Activated B cell treated with CpG ODN at 0.5 μM for 24 hours (primary cell): ENCODE data around the gene TRIP6. TPM values are rescaled to one million over a fixed set of nuclear protein-coding genes. Genes with fewer than 3 reads are reported as not detected.

Experiments used
- ATAC-seq: fragments of 200-7000 bp; cut with Tn5 transposase; one replicate; pipeline ENCODE4 v1.10.0; 2021; ENCODE audit warnings: low read depth, mild to moderate bottlenecking, moderate library complexity
- CTCF ChIA-PET: fragments of 350-600 bp; sonication (Branson Sonifier 250); formaldehyde crosslinking; loops from one replicate; lab custom pipeline; 2021; ENCODE audit warnings: antibody characterized with exemption; lab: Charles Lee
- POLR2A ChIA-PET: fragments of 350-600 bp; sonication (Branson Sonifier 250); formaldehyde crosslinking; loops from one replicate; lab custom pipeline; 2021; ENCODE audit warnings: antibody characterized with exemption; lab: Charles Lee
- DNase-seq: peaks from one replicate; pipeline ENCODE4 v3.0.0; 2022
- H3K27ac Mint-ChIP-seq: one replicate; pipeline ENCODE4 v1.8.0; 2020; ENCODE audit warnings: mixed read lengths
- H3K27me3 Mint-ChIP-seq: one replicate; pipeline ENCODE4 v1.8.0; 2021; ENCODE audit warnings: mixed read lengths
- H3K36me3 Mint-ChIP-seq: one replicate; pipeline ENCODE4 v1.8.0; 2021; ENCODE audit warnings: low read depth, mixed read lengths
- H3K4me1 Mint-ChIP-seq: one replicate; pipeline ENCODE4 v1.8.0; 2021; ENCODE audit warnings: mixed read lengths
- H3K4me3 Mint-ChIP-seq: one replicate; pipeline ENCODE4 v1.8.0; 2020; ENCODE audit warnings: mild to moderate bottlenecking, mixed read lengths
- H3K9me3 Mint-ChIP-seq: one replicate; pipeline ENCODE4 v1.8.0; 2020; ENCODE audit warnings: mixed read lengths
- intact Hi-C: fragments of 100-400 bp; cut with micrococcal nuclease; formaldehyde crosslinking; loops from one replicate; pipeline ENCODE4 v1.15.1; 2024
- total RNA-seq: library from RNA; stranded (reverse); gene quantifications from 2 replicates; pipeline ENCODE4 v1.2.3, GENCODE V29; 2022
- TF ChIP-seq, protein P1 (sequence below): fragments of 200-600 bp; IDR thresholded peaks from one replicate; pipeline ENCODE4 v1.8.0; 2022; ENCODE audit warnings: antibody characterized with exemption, mild to moderate bottlenecking

The TRIP6 gene
- total RNA-seq, 1 donor from 2014 or later = 16.9 TPM

DNA sequence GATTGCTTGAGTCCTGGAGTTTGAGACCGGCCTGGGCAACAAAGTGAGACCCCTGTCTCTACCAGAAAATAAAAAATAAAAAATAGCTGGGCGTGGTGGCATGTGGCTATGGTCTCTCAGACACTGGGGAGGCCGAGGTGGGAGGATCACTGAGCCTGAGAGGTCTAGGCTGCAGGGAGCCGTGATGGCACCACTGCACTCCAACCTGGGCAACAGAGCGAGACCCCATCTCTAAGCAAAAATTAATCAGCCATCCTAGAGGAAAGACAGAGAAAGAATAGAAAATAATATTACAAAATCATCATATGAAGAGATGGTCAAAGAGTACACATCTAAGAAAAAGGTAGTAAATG lies 34.9 kb upstream of the TRIP6 start:
- H3K27me3 Mint-ChIP-seq = peaks cover 13% of the 10 kb centered on the region
- H3K4me1 Mint-ChIP-seq = peaks cover 23% of the 10 kb centered on the region
- DNase-seq (no peak), ATAC-seq (no peak)
- no peaks in the 10 kb centered on the region for H3K9me3 Mint-ChIP-seq
- ChIA-PET CTCF (interaction anchor here (2.2 kb wide), 1 partner anchor 20 kb away, joined by 6 read pairs; the partner anchor contains the start of gene SLC12A9), POLR2A (no interaction called here)
- H3K36me3 Mint-ChIP-seq = no peaks in the 10 kb centered on the region
- no peak overlapping the region for H3K4me3 Mint-ChIP-seq
- no peak overlapping the region for H3K27ac Mint-ChIP-seq
- TF ChIP-seq, protein P1, sequence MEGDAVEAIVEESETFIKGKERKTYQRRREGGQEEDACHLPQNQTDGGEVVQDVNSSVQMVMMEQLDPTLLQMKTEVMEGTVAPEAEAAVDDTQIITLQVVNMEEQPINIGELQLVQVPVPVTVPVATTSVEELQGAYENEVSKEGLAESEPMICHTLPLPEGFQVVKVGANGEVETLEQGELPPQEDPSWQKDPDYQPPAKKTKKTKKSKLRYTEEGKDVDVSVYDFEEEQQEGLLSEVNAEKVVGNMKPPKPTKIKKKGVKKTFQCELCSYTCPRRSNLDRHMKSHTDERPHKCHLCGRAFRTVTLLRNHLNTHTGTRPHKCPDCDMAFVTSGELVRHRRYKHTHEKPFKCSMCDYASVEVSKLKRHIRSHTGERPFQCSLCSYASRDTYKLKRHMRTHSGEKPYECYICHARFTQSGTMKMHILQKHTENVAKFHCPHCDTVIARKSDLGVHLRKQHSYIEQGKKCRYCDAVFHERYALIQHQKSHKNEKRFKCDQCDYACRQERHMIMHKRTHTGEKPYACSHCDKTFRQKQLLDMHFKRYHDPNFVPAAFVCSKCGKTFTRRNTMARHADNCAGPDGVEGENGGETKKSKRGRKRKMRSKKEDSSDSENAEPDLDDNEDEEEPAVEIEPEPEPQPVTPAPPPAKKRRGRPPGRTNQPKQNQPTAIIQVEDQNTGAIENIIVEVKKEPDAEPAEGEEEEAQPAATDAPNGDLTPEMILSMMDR = no peak
- intact Hi-C loops = no loop called here

DNA sequence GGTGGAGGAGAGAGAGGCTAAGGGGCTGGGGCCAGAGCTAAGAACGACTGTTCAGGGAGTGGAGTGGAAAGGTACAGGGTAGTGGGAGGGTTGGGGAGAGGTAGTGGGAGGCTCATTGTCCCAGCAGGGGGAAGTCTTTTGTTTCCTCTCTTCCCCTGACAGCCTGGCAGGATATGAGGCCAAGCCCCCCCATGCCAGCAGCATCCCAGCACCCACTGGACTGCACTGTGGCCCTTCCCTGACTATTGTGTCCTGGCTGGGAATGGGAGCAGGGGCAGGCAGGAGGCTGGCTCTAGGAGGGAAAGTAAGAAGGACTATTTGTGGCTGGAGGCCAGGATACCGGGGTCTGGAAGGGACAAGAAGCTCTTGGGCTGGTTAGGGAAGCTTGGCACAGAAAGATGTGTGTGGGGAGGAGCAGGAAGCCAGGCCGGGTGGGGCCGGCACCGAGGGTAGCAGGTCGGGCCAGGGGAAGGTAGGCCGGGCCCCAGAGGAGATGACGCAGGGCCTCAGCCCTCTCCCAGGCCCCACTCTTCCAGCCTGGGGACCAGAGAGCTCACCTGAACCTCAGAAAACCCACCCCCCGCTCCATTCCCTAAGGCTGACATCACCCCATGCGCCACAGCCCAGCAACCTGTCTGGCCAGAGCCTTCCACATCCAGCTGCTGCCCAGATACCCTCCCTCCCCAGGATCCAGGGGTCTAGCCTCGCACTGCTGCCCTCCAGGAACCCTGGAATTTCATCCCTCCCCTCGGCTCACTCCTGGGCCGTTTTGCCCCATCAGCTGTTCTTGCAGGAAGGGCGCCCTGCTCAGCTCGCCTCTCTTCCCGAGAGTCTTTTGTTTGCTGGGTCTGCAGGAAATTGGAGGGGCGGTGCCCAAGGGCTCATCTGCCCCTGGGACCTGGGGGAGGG lies 31.0 kb upstream of the TRIP6 start:
- DNase-seq (no peak), ATAC-seq (no peak)
- H3K27ac Mint-ChIP-seq = no peak overlapping the region
- peak overlapping the region; percentile 32 for H3K4me3 Mint-ChIP-seq
- H3K27me3 Mint-ChIP-seq = peaks cover 2% of the 10 kb centered on the region
- ChIA-PET CTCF (interaction anchor here (3.1 kb wide), 1 partner anchor 16 kb away, joined by 10 read pairs; the partner anchor contains the start of gene SLC12A9), POLR2A (interaction anchor here (0.6 to 1.9 kb wide), 5 partner anchors 32 to 754 kb away, joined by 3 to 10 read pairs (median 4); partner anchors contain the start of genes FBXO24, LRCH4, SRRT and UFSP1)
- intact Hi-C loops = no loop called here
- no peaks in the 10 kb centered on the region for H3K36me3 Mint-ChIP-seq
- H3K4me1 Mint-ChIP-seq = peaks cover 17% of the 10 kb centered on the region
- no peaks in the 10 kb centered on the region for H3K9me3 Mint-ChIP-seq
- TF ChIP-seq, protein P1 = no peak

DNA sequence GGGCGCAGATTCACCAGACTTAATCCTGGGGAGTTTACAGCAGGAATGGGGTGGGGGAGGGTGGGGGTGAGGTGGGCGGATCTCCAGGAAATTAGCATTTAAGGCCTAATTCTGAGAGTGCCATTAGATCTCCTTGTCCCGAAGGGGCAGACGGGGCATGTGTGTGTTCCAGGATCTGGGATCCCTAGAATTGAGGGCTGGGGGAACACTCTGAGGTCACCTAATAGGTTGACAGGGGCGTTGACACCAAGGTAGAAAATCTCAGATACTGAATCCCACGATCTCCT lies 30.4 kb upstream of the TRIP6 start:
- intact Hi-C loops = loop anchor here (1.0 kb wide), 2 partner anchors 16 to 33 kb away; partner anchors contain the start of gene SLC12A9
- Mint-ChIP-seq H3K27ac (peak overlapping the region; percentile 85), H3K4me1 (peaks cover 17% of the 10 kb centered on the region), H3K36me3 (no peaks in the 10 kb centered on the region), H3K9me3 (no peaks in the 10 kb centered on the region), H3K4me3 (peak overlapping the region; percentile 89), H3K27me3 (no peaks in the 10 kb centered on the region)
- POLR2A ChIA-PET = interaction anchor here (0.7 to 1.9 kb wide), 3 partner anchors 38 to 754 kb away, joined by 3 to 4 read pairs (median 4); partner anchors contain the start of genes FBXO24, LRCH4 and SRRT
- DNase-seq (no peak), ATAC-seq (no peak)
- TF ChIP-seq, protein P1 = no peak
- CTCF ChIA-PET = interaction anchor here (3.1 kb wide), 1 partner anchor 15 kb away, joined by 10 read pairs; the partner anchor contains the start of gene SLC12A9

DNA sequence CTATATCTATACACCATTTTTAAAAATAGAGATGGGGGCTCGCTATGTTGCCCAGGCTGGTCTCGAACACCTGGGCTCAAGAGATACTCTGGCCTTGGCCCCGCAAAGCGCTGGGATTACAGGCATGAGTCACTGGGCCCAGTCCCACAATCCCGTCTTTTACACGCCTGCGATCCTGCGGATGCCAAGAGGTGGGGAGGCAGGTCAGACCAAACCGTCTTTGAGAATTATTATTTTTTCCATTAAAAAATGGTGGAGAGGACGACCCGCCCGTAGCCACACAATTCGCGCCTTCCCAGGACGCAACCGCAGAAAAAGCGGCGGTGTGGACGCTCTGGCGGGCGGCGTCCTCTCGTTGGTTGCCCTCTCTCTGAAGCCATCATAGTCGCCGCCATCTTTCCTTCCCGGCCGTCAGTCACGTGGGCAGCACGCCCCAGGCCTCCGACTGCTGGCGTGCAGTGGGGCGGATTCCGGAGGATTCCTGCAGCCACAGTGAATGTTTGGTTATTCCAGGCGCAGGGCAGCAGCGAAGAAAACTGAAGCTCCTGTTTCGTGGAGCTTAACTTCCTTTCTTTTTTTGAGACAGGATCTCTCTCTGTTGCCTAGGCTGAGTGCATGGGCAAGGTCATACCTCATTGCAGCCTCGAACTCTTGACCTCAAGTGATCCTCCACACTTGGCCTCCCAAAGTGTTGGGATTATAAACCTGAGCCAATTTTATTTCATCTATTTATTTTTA lies 29.9 kb upstream of the TRIP6 start:
- ChIA-PET CTCF (interaction anchor here (3.1 kb wide), 1 partner anchor 15 kb away, joined by 10 read pairs; the partner anchor contains the start of gene SLC12A9), POLR2A (interaction anchor here (0.6 to 1.9 kb wide), 5 partner anchors 15 to 755 kb away, joined by 3 to 7 read pairs (median 3); partner anchors contain the start of genes FBXO24, LRCH4 and SLC12A9)
- ATAC-seq = peak; percentile 97
- intact Hi-C loops = loop anchor here (1.0 kb wide), 2 partner anchors 15 to 34 kb away; partner anchors contain the start of gene SLC12A9
- peak; percentile 67 for DNase-seq
- peak overlapping the region; percentile 85 for H3K27ac Mint-ChIP-seq
- TF ChIP-seq, protein P1 = no peak
- no peaks in the 10 kb centered on the region for H3K36me3 Mint-ChIP-seq
- H3K27me3 Mint-ChIP-seq = no peaks in the 10 kb centered on the region
- peaks cover 17% of the 10 kb centered on the region for H3K4me1 Mint-ChIP-seq
- no peaks in the 10 kb centered on the region for H3K9me3 Mint-ChIP-seq
- H3K4me3 Mint-ChIP-seq = peak overlapping the region; percentile 89
